ENCODE measurements around the gene CDC14A. TPM values are rescaled to one million over a fixed set of nuclear protein-coding genes. Genes with fewer than 3 reads are reported as not detected.

CDC14A gene
- total RNA-seq, 2 experiments from 2014 or later, result 4.9 to 7.2 TPM

DNA sequence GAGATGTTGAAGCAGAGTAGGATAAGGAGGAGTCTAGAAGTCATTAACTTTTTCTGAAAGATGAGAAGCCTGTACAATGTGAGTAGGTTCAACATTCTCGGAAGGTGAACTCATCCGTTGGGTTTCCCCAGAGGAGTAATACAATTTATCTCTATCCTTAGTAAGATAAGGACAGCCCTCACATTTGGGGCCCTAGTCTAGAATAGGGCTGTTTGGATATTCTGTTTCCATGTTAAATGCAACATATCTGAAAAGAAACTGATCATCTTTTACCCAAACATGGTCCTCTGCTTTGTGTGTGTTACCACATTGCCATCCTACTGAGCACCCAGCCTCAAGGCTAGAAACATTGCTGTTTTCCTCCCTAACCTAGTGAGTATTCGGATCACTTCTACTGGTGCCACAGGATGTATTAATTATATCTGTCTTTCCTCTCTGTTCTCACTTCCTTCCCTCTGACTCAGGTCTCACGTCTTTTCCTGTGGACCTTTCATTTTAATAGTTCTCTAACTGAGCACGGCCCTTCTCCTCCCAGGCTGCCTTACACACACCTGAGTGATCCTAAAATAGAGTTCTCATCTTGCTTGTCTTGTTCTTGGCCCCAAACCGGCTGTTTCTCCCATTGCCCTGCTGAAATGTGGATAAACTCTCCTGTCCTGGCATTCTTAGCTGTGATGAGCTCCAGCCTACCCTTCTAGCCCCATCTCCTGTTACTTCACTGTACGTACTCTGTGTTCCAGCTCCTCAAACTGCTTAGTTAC, 91.7 kb downstream of the CDC14A start:
- no peaks in the 10 kb centered on the region for H3K9me3 ChIP-seq (ENCODE audit: low read length)
- intact Hi-C loops (cut with micrococcal nuclease; ENCODE audit: unreplicated experiment), result no loop called here
- POLR2A ChIA-PET, result interaction anchor here (0.7 kb wide), 1 partner anchor 135 kb away, joined by 5 read pairs; no protein-coding TSS in a partner anchor
- no peak for TF ChIP-seq EZH2phosphoT487 (IDR thresholded peaks at IDR 0.05; ENCODE audit: borderline replicate concordance, low read depth, low read length)
- TF ChIP-seq, protein P1, sequence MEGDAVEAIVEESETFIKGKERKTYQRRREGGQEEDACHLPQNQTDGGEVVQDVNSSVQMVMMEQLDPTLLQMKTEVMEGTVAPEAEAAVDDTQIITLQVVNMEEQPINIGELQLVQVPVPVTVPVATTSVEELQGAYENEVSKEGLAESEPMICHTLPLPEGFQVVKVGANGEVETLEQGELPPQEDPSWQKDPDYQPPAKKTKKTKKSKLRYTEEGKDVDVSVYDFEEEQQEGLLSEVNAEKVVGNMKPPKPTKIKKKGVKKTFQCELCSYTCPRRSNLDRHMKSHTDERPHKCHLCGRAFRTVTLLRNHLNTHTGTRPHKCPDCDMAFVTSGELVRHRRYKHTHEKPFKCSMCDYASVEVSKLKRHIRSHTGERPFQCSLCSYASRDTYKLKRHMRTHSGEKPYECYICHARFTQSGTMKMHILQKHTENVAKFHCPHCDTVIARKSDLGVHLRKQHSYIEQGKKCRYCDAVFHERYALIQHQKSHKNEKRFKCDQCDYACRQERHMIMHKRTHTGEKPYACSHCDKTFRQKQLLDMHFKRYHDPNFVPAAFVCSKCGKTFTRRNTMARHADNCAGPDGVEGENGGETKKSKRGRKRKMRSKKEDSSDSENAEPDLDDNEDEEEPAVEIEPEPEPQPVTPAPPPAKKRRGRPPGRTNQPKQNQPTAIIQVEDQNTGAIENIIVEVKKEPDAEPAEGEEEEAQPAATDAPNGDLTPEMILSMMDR (conservative IDR thresholded peaks at IDR 0.05; ENCODE audit: low read length), result no peak
- H4K20me1 ChIP-seq (ENCODE audit: insufficient read depth, low read length), result no peaks in the 10 kb centered on the region
- peak overlapping the region; percentile 69; the same call in 1 of the 2 replicates for H2AFZ ChIP-seq (ENCODE audit: low read length)
- H3K9me2 ChIP-seq (ENCODE audit: insufficient read depth, low read length), result no peaks in the 10 kb centered on the region
- peaks cover 18% of the 10 kb centered on the region for H3K4me1 ChIP-seq (ENCODE audit: insufficient read depth, low read length, poor library complexity, severe bottlenecking)
- H3K36me3 ChIP-seq (ENCODE audit: insufficient read depth, low read length), result no peaks in the 10 kb centered on the region
- peak overlapping the region; percentile 24 for H3K4me3 ChIP-seq (ENCODE audit: low read depth, low read length, poor library complexity, severe bottlenecking)
- DNase-seq (ENCODE audit: low spot score), result peak; percentile 33
- H3K79me2 ChIP-seq (ENCODE audit: insufficient read depth, low read depth, low read length), result no peaks in the 10 kb centered on the region
- CTCF ChIA-PET (ENCODE audit: unreplicated experiment), result interaction anchor here (0.7 kb wide), 1 partner anchor 43 kb away, joined by 3 read pairs; no protein-coding TSS in a partner anchor
- no peak overlapping the region for H3K27ac ChIP-seq (ENCODE audit: low read depth, low read length, poor library complexity, severe bottlenecking)
- no TSS peak for BruUV-seq (replicated peaks)
- peak overlapping the region; percentile 58 for H3K4me2 ChIP-seq (ENCODE audit: low read length)

DNA sequence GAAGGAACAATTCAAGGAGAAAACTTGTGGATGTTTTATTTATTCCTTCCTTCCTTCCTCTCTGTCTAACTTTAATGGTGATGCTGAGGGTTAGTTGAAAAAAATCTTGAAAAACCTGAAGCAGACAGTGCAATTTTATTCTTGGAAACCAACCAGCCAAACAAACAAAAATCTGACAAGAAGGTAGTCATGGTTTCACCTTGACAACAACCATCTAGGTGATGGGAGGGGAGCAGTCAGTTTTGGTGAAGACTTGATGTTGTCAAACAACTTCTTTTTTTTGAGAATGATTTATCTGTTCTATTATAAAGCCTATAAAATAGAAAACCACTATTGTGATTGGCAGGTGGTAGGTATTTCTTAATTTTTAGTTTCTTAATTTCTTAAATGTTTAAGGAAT, 93.3 kb downstream of the CDC14A start:
- no TSS peak for BruUV-seq (replicated peaks)
- ChIA-PET CTCF (ENCODE audit: unreplicated experiment) (no interaction called here), POLR2A (interaction anchor here (0.5 to 1.0 kb wide), 3 partner anchors 123 to 160 kb away, joined by 3 to 5 read pairs (median 3); no protein-coding TSS in a partner anchor)
- Histone ChIP-seq H3K4me1 (ENCODE audit: insufficient read depth, low read length, poor library complexity, severe bottlenecking) (peaks cover 18% of the 10 kb centered on the region), H3K9me2 (ENCODE audit: insufficient read depth, low read length) (no peaks in the 10 kb centered on the region), H3K36me3 (ENCODE audit: insufficient read depth, low read length) (no peaks in the 10 kb centered on the region), H3K4me3 (ENCODE audit: low read depth, low read length, poor library complexity, severe bottlenecking) (no peak overlapping the region), H3K4me2 (ENCODE audit: low read length) (no peak overlapping the region), H4K20me1 (ENCODE audit: insufficient read depth, low read length) (no peaks in the 10 kb centered on the region), H2AFZ (ENCODE audit: low read length) (no peak overlapping the region), H3K27ac (ENCODE audit: low read depth, low read length, poor library complexity, severe bottlenecking) (no peak overlapping the region), H3K79me2 (ENCODE audit: insufficient read depth, low read depth, low read length) (no peaks in the 10 kb centered on the region), H3K9me3 (ENCODE audit: low read length) (no peaks in the 10 kb centered on the region)
- TF ChIP-seq, protein P1 (conservative IDR thresholded peaks at IDR 0.05; ENCODE audit: low read length), result no peak
- TF ChIP-seq EZH2phosphoT487 (IDR thresholded peaks at IDR 0.05; ENCODE audit: borderline replicate concordance, low read depth, low read length), result no peak
- intact Hi-C loops (cut with micrococcal nuclease; ENCODE audit: unreplicated experiment), result no loop called here
- no peak for DNase-seq (ENCODE audit: low spot score)

DNA sequence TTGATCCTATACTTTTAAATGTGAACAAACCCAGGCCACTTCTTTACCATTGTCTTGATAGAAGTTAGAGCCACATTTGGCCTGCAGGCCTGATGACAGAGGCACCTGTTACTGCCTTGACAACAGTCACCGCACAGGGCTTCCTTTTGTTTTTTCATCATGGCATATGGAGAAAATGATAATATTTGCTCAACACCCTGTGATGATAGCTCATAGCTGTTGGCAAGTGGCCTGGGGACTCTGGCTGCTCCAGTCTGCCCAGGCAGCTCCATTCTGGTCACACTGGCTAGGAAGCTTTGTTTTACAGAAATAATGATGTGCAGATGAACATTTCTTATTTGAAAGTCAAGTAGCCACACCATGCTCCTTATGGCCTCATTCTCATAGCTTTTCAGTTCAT, 96.1 kb downstream of the CDC14A start:
- no peaks in the 10 kb centered on the region for H4K20me1 ChIP-seq (ENCODE audit: insufficient read depth, low read length)
- no peaks in the 10 kb centered on the region for H3K9me2 ChIP-seq (ENCODE audit: insufficient read depth, low read length)
- intact Hi-C loops (cut with micrococcal nuclease; ENCODE audit: unreplicated experiment), result no loop called here
- H3K4me2 ChIP-seq (ENCODE audit: low read length), result no peak overlapping the region
- ChIA-PET POLR2A (interaction anchor here (0.7 to 1.6 kb wide), 4 partner anchors 8 to 62 kb away, joined by 3 read pairs; no protein-coding TSS in a partner anchor), CTCF (ENCODE audit: unreplicated experiment) (no interaction called here)
- TF ChIP-seq, protein P1 (conservative IDR thresholded peaks at IDR 0.05; ENCODE audit: low read length), result no peak
- no peak for TF ChIP-seq EZH2phosphoT487 (IDR thresholded peaks at IDR 0.05; ENCODE audit: borderline replicate concordance, low read depth, low read length)
- no peaks in the 10 kb centered on the region for H3K79me2 ChIP-seq (ENCODE audit: insufficient read depth, low read depth, low read length)
- peaks cover 13% of the 10 kb centered on the region for H3K4me1 ChIP-seq (ENCODE audit: insufficient read depth, low read length, poor library complexity, severe bottlenecking)
- H3K4me3 ChIP-seq (ENCODE audit: low read depth, low read length, poor library complexity, severe bottlenecking), result no peak overlapping the region
- H2AFZ ChIP-seq (ENCODE audit: low read length), result no peak overlapping the region
- no peaks in the 10 kb centered on the region for H3K9me3 ChIP-seq (ENCODE audit: low read length)
- H3K27ac ChIP-seq (ENCODE audit: low read depth, low read length, poor library complexity, severe bottlenecking), result no peak overlapping the region
- H3K36me3 ChIP-seq (ENCODE audit: insufficient read depth, low read length), result no peaks in the 10 kb centered on the region
- DNase-seq (ENCODE audit: low spot score), result no peak
- no TSS peak for BruUV-seq (replicated peaks)
